ENCODE data around the gene NUTM2G.
"Not testable (repeated sequence)": the region's sequence is repeated elsewhere in the genome, so short reads cannot be mapped to it uniquely, and the experiment has no call there.

Gene NUTM2G, protein sequence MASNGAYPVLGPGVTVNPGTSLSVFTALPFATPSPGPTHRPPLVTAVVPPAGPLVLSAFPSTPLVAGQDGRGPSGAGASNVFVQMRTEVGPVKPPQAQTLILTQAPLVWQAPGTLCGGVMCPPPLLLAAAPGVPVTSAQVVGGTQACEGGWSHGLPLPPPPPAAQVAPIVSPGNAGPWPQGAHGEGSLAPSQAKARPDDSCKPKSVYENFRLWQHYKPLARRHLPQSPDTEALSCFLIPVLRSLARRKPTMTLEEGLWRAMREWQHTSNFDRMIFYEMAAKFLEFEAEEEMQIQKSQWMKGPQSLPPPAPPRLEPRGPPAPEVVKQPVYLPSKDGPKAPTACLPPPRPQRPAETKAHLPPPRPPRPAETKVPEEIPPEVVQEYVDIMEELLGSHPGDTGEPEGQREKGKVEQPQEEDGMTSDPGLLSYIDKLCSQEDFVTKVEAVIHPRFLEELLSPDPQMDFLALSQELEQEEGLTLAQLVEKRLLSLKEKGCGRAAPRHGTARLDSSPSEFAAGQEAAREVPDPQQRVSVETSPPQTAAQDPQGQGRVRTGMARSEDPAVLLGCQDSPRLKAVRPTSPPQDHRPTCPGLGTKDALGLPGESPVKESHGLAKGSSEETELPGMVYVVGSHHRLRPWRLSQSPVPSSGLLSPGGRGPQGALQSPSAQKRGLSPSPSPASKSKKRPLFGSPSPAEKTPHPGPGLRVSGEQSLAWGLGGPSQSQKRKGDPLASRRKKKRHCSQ

DNA sequence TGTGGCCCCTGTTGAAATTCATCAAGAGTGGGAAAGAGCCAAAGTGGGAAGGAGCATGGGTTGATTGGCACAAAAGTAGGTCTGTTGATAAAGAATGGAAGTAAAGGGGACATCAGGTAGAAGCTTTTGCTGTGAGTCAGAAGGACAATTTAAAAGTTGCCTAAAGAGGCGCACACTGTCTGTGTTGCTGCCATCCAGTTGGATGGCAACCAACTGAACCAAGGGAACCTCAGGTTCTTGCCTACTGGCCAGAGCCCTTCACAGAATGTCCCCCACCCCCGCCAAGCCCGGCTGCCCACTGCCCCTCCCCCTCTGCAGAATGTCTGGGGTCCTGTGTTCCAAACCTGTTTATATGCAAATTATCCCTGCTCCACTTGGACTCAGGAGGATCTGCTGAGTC is at the start of gene NUTM2G:
TSS of gene NUTM2G (plus strand) at position 301 of the 400 bp plus-strand sequence. CDS start 182 bp downstream, outside the sequence.
- not testable (repeated sequence) for DNase-seq

DNA sequence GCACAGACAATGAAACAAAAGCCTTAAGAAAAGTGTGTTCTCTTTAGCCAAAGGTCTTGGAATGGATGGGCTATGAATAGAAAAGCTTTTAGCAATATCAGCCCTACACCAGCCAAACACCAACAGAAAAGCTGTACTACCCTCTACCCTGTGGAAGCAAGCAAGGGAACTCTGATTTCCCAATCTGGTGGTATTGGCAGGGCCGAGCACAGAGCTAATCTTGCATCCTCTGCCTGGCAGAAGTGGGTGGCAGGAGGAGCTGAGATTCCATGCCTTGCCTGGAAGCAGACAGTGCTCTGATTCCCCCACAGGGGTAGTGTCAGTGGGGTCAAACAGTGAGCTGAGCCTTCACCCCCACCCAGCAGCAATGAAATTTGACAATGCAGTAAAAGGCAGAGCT is 44.7 kb upstream of the NUTM2G start:
- no peak for DNase-seq

DNA sequence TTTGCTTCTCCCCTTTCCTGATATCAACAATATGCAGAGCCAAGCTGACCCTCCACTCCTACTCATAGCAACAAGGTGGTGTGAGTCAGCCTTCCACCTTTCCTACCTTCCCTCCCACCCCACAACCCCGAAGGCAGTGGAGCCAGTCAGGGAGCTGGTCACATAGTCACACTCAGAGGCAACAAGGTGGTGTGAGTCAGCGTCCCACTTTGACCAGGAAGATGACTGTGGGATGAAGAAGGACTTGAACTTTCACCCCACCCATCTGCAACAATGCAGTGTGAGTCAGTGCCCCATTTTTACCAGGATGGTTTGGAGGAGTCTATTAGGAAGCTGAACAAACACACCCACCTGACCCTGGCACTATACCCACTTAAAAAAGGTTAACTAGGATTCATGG is 44.2 kb upstream of the NUTM2G start:
- DNase-seq: no peak

DNA sequence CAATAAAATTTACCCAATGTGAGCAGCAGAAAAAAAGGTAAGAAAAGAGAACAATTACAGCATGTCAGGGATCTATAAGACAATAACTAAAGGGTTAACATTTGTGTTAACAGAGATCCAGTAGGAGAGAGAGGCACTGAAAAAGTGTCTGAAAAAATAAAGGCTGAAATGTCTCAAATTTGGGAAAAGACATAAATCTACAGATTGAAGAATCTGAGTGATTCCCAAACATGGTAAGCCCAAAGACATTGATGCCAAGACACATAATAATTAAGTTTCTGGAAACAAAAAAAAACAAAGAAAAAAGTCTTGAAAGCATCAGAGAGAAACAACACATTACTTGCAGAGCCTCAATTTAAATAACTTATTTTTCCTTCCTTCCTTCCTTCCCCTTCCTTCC is 43.2 kb upstream of the NUTM2G start:
- DNase-seq: no peak

DNA sequence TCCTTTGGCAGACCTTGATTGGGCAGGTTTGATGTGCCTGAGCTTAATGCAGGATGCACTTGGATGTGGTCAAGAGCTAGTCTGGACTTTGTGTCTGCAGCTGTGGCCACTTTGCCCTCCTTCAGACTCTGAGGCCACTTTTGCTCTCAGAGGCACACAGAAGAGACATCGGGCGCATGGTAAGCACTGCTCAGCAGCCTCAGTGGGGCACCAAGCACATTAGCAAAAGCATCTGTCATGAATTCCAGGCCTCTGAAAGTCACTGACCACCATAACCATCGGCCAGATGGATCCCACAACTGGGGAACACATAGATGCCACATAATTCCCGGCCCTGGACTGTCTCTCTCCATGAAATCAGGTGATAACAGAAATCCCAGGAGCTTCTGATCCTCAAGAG is 40.1 kb upstream of the NUTM2G start:
- DNase-seq: no peak

DNA sequence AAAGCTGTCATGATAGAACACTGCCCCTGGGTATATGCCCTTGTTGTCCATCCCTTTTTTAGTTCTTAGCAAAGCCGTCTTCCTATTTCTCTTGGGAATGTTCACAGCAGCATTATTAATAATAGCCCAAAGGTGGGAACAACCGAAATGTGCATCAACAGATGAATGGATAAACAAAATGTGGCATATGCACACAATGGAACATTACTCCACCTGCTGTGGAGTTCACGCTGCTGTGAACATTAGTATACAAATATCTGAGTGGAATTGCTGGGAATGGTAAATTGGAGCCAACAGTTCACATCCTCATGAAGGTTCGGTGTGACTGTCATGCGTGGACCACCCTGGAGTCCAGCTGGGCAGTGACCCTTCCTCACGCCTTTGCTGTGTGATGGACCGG is 36.5 kb upstream of the NUTM2G start:
- DNase-seq: no peak

DNA sequence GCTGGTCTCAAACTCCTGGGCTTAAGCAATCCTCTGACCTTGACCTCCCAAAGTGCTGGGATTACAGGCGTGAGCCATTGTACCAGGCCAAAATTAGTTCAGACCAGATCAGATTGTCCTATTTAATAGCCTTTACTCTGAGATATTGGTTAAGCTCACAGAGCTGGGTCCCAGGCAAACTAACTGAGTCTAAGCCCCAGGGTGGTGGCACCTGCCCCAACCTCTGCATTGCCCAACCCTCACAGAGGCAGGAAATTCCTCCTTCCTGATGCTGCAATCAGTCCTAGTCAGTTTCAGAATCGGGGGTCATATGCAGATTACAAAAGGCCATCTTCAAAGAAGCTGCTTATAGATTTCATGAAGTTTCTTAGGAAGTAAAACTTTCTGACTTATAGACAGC is 28.6 kb upstream of the NUTM2G start:
- DNase-seq: not testable (repeated sequence)

DNA sequence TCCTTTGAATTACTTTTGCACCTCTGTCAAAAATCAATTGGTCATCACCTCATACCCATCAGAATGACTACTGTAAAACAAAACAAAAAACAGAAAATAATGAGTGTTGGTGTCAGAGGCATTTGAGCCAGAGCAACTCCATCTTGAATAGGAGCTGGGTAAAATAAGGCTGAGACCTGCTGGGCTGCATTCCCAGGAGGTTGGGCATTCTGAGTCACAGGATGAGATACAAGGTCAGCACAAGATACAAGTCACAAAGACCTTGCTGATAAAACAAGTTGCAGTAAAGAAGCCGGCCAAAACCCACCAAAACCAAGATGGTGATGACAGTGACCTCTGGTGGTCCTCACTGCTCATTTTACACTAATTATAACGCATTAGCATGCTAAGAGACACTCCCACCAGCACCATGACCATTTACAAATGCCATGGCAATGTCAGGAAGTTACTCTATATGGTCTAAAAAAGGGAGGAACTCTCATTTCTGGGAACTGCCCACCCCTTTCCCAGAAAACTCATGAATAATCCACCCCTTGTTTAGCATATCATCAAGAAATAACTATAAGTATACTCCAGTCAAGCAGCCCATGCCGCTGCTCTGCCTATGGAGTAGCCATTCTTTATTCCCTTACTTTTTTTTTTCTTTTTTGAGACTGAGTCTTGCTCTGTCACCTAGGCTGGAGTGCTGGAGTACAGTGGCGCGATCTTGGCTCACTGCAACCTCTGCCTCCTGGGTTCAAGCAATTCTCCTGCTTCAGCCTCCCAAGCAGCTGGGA is 23.5 kb upstream of the NUTM2G start:
- DNase-seq: not testable (repeated sequence)

DNA sequence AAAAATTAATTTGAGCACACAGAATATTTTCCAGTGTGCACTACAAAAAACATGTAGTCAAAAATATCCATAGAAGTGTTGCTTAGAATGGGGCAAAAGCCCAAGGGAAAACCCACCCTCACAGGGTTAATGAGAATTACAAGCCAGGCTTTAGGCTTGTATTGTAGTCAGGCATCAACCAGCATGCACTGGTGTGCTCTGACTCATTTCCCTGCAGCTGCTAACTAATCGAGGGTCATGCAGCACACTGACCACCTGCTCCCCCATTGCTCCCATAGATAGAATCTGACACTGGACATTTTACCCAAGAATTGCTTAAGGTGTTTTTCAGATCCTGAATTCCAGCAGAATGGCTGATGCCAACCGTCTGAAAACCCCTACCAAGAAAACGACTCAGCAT is 20.2 kb upstream of the NUTM2G start:
- not testable (repeated sequence) for DNase-seq

DNA sequence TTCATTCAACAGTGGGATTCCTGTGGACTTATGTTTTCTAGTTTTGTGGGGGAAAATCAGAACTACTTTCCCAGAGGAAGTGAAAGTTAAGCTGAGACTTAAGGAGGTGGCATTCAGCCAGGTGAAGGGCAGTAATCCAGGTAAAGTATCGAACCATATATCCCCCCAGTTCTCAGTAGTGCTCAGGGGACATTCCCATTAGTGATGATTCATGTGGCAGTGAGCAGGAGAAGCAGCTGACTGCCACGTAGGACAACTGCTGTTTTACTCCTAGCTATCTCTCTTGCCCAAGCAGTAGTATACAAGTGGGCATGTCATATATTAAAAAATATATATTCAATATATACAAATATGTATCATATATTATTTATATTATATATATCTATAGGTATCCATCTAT is 13.1 kb upstream of the NUTM2G start:
- DNase-seq: not testable (repeated sequence)

DNA sequence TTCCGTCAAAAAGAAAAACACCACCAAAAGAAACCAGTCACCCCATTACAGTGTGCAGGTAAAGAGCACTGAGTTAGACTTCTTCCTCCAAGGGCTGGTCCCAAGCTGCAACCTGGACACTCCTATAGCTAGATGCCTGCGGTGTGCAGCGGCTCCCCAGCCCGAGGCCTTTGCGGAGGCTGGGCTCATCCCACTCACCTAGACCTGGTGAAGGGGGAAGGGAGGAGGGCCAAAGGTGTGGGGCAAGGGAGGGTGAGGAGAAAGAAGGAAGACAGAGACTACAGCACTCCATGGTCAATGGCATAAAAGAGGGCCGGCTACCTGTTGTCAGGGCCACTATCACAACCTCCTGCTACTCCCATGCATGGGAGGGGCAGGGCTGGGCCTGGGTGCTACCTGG is 12.1 kb upstream of the NUTM2G start:
- not testable (repeated sequence) for DNase-seq

DNA sequence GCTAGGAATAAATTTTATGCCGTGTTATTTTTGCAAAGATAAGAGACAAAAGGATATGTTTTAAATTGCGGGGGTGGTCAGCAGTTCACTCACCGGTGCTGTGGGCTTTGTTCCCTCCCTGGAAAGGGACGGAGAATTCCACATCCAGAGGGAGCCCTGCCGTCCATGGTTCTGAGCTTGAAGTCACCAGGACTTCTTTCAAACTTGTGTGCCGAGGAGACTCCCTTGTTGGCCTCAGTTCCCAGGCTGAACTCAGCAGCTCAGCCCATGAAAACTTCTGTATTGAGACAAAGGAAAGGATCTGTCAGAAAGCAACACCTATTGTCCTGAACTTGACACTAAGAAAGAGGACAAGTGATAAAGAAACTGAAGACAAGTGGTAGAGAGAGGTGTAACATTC is 10.1 kb upstream of the NUTM2G start:
- not testable (repeated sequence) for DNase-seq

DNA sequence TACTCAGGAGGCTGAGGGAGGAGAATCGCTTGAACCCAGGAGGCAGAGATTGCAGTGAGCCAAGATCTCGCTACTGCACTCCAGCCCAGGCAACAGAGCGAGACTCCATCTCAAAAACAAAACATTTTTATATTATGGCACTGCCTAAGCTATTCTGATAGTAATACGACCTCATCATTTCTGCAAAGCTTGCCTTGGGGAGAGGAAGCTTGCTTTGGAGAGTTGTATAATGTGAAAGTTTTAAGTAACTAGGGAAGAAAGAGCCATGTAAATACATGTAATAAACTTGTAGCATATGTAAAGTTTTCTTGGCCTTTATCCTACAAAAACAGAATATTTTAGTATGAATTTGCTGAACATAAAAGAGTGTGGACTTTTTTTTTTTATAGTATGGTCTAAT is 7.8 kb upstream of the NUTM2G start:
- DNase-seq: not testable (repeated sequence)

DNA sequence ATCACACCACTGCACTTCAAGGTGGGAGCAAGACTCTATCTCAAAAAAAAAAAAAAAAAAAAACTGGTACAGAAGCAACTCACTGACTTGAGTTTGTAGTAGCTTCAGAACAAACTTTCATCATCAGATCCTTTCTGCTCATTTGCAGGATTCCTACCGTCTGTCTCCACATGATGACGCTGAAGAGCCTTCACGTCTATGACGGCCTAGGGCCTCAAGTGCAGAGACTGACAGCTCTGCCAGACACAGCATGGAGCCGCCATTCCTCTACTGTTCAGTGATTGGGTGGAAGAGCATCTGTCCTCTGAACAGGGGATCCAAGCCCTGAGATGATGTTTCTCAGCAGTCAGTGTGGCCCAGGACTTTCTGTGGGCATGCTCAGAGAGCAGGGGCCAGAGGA is 3.1 kb upstream of the NUTM2G start:
- DNase-seq: not testable (repeated sequence)

DNA sequence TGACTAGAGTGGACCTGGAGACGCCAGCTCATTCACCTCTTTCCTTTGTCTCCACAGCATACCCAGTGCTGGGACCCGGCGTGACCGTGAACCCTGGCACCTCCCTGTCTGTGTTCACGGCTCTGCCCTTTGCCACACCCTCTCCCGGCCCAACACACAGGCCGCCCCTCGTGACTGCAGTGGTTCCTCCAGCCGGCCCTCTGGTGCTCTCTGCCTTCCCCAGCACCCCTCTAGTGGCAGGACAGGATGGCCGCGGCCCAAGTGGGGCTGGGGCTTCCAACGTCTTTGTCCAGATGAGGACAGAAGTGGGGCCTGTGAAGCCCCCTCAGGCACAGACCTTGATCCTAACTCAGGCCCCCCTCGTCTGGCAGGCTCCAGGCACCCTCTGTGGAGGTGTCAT is 3.0 kb downstream of the NUTM2G start:
- not testable (repeated sequence) for DNase-seq

DNA sequence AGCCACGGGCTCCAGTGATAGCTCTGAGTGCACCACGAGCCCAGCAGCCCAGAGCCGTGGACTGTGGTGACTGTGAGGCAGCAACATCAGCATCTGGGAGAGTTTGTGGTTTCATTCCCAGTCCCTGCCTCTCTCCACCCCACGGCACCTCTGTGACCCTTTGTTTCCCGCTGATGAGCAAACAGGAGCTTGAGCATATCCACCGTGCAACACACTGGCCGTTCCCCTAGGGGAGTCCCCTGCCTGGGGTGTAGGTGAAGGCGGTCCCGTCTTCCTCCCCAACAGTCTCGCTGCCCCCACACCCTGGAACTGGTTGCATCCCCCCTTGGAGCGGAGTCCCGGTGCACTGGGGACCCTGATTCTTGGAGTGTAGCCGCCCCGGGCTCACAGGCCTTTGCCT is 5.5 kb downstream of the NUTM2G start:
- DNase-seq: not testable (repeated sequence)

DNA sequence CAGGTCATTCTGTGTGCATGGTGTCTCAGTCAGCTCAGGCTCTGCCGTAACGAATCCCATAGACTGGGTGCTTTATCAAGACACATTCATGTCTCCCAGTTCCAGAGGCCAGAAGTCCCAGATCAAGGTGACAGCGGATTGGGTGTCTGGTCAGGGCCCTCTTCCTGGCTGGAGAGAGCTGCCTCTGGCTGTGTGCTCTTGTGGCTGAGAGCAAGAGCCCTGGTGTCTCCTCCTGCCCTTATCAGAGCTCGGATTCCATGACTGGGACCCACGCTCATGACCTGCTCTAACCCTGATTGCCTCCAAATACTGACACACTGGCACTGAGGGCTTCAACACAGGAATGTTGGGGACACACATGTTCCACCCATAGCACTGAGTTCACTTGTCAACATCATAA is 6.1 kb downstream of the NUTM2G start:
- not testable (repeated sequence) for DNase-seq

DNA sequence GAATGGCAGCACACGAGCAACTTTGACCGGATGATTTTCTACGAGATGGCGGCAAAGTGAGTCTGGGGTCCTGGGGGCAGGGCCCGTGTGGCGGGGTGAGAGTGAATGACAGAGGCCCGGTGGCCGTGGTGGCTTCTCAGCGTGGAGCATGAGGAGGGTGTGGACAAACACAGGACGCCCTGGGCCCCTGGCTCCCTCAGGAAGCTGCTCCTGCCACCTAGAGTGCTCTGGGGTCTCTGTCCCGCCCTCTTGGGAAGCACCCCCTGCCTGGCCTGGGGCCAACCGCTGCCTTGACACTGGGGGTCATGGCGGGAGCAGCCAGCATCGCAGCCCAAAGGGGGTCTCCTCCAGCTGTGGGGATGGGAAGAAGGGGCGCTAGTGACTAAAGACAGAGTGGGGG is 6.8 kb downstream of the NUTM2G start:
- DNase-seq: not testable (repeated sequence)

DNA sequence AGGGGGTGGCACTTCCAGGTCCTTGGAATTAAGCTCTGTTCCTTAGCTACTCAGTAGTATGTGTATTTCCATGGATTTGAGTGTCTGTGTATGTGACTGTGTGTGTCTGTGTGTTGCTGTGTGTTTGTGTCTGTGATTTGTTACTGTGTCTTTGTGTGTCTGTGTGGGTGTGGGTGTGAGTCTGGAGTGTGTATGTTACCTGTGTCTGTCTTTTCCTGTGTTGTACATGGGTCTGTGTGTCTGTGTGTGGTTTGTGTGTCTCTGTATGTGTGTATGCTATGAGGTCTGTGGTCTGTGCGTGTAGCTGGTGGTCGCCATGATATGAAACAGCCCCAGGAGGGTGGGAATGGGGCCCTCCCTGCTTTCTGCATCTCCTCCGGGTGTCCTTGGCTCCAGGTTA is 8.8 kb downstream of the NUTM2G start:
- not testable (repeated sequence) for DNase-seq

DNA sequence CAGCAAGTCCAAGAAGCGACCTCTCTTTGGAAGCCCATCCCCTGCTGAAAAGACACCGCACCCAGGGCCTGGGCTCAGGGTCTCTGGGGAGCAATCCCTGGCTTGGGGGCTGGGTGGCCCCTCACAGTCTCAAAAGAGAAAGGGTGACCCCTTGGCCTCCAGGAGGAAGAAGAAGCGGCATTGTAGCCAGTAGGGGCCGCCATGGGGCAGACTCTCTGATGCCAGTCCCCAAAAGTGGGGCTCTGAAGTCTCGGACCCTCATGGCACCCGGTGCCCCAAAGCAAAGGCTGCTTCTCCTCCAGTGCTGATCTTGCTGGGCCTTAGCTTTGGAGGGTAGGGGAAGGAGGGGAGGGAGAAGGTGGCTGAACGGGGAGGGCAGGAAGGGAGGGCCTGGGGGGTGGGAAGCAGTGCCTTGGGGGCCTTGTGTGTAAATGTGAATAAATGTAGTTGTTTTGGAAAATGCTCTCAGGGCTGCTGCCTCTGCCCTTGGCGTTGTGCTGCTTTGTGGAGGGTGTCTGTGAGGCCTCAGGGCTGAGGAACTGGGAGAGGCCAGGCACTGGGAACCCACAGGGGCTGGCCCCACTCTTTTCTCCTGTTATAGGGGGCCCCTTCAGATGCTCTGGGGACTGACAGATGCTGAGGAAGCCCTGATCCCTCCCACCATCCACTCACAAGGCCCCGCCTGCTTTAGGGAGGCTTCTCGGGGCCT is 10.5 kb downstream of the NUTM2G start:
- DNase-seq: not testable (repeated sequence)

DNA sequence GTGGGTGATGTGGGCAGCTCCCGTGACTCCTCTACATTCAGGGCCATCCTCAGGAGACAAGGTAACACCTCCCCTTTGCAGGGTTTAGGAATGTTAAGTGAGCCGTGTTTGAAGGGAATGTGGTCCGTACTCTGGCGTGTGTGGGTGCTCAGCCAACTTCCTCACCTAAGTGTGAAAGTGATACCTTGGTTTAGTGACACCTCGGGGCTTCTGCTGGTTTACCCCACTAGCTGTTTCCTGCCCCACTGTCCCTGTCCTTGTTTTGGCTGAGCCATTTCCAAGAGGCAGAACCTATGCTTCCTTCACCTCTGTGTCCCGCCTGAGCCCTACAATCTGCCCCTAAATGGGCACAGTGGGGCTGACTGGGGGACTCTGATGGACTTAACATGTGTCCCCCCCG is 12.3 kb downstream of the NUTM2G start:
- not testable (repeated sequence) for DNase-seq

DNA sequence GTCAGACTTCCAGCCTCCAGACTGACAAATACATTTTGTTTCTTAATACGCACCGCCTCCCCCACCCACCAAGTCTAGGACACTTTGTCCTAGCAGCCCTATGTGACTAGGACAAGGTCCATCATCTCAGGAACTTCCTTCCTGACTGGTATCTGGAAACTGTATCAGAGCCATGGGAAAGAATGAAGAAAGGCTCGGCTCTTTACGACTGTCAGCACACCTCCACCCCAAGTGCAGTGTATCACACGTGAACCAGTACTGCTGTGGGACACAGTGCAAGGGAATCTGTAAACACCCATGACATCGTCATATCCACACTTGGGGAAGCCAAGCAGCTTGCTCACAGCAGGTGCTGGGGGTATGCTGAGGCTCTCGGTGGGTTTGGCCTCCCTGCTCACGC is 13.0 kb downstream of the NUTM2G start:
- not testable (repeated sequence) for DNase-seq

DNA sequence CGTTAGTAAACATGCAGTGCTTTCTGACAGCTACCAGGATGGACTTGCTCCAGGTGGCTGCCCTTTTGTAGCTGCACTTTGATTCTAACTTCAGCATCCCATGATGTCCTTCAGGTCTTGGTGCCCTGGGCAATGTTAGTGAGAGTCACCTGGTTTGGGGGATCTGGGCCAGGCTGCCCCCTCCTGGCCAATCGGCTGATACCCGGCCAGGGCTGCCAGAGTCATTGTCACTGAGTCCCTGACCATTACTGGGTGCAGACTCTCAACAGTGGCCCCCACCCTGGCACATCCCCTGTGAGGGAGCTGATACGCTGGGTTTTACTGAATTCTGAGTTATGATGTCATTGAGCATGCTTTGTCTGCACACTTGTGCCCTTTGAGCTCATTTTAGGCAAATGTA is 13.5 kb downstream of the NUTM2G start:
- DNase-seq: not testable (repeated sequence)
